Esophagus squamous epithelium (tissue), 5 donors: ENCODE measurements around the gene FGF16. TPM values are rescaled to one million over a fixed set of nuclear protein-coding genes. Genes with fewer than 3 reads are reported as not detected.

ENCODE experiments used
- DNase-seq: peaks from one replicate; lab custom pipeline; 2025; lab: John Stamatoyannopoulos, UW
- H3K27ac ChIP-seq, 4 donors: fragments of 200-600 bp; sonication (generic); one replicate each; pipeline ENCODE4 v1.5.1; 2016 to 2019; ENCODE audit warnings: mild to moderate bottlenecking in 1 of 4
- H3K27me3 ChIP-seq, 4 donors: fragments of 200-600 bp; sonication (generic); 1 replicate in 3 of 4; 2 replicates in 1 of 4; pipeline versions ENCODE4 v1.5.1 to v1.6.0; 2017 to 2021; ENCODE audit warnings: antibody characterized with exemption in 1 of 4
- H3K36me3 ChIP-seq, 3 donors: fragments of 200-600 bp; sonication (generic); one replicate each; pipeline ENCODE4 v1.5.1; 2016 to 2019
- H3K4me1 ChIP-seq, 3 donors: fragments of 200-600 bp; sonication (generic); one replicate each; pipeline ENCODE4 v1.5.1; 2017 to 2019
- H3K4me3 ChIP-seq, 4 donors: fragments of 200-600 bp; sonication (generic); 1 replicate in 3 of 4; 2 replicates in 1 of 4; pipeline ENCODE4 v1.5.1; 2016 to 2019; ENCODE audit warnings: mild to moderate bottlenecking in 2 of 4, moderate library complexity in 1 of 4
- H3K9me3 ChIP-seq, 3 donors: fragments of 200-600 bp; sonication (generic); one replicate each; pipeline ENCODE4 v1.5.1; 2016 to 2019
- CTCF ChIP-seq, 6 experiments: fragments of 450-650 bp in 4 of 6; fragments of 200-600 bp in 2 of 6; sonication (generic) in 2 of 6; IDR thresholded peaks; one replicate each; pipeline ENCODE4 v1.5.1; 2016 to 2019; ENCODE audit warnings: antibody characterized with exemption in 6 of 6, mild to moderate bottlenecking in 4 of 6, moderate library complexity in 4 of 6
- POLR2A ChIP-seq, 4 donors: fragments of 450-650 bp; IDR thresholded peaks; one replicate each; pipeline ENCODE4 v1.6.1; 2017; ENCODE audit warnings: antibody characterized with exemption in 4 of 4, mild to moderate bottlenecking in 4 of 4, moderate library complexity in 3 of 4
- WGBS, 2 donors: methylation state at CpG; one replicate each; pipeline ENCODE4 v1.1.5; 2018; 5-methylcytosine and 5-hydroxymethylcytosine counted together
- intact Hi-C: fragments of 100-400 bp; cut with DNase I; formaldehyde crosslinking; loops from one replicate; pipeline ENCODE4 v1.15.0; 2022
- total RNA-seq, 4 donors: library from RNA; depleted of rRNA; stranded (reverse); fragments of >200 nt; gene quantifications; one replicate each; pipeline ENCODE4 v1.1.0, GENCODE V29; 2016
- donor health status: DM: yes; HTN: yes; CAD: no.

Gene FGF16
- total RNA-seq, 4 donors from 2014 or later: not detected

DNA sequence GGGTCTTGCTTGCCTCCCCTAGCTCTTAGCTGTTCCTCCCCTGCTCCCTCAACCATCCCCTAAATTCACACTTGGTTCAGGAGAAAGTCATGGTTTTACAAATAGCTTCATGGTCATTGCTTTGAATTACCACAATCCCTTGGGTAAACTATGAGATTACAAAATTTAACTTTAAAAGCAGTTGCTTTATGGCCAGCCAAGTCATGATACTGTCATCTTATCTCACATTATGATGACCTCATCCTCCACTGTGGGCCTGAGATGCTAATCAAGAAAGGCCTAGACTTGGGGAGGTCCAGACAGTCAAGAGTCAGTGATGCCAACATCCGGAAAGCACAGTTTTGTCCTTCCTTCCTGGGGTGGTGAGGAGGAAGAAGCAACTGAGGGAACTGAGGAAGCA lies 10.5 kb upstream of the FGF16 start:
- no peaks in the 10 kb centered on the region for H3K4me1 ChIP-seq
- no peak for DNase-seq
- 60% methylated on average over 1 of the region's 1 CpG; no CpG with 5 or more reads in 1 of the 2 donors for whole genome bisulfite sequencing, 2 donors
- no peak overlapping the region for H3K4me3 ChIP-seq
- no peak for TF ChIP-seq POLR2A (IDR thresholded peaks at IDR 0.05)
- no peak for TF ChIP-seq CTCF (IDR thresholded peaks at IDR 0.05)
- intact Hi-C loops: no loop called here
- no peak overlapping the region for H3K27ac ChIP-seq
- H3K9me3 ChIP-seq: no peaks in the 10 kb centered on the region
- H3K36me3 ChIP-seq: no peaks in the 10 kb centered on the region
- no peaks in the 10 kb centered on the region for H3K27me3 ChIP-seq

- intact Hi-C loops: no loop called here
Measured at GRCh38 chrX:77440330-77440729, 6.9 kb upstream of the FGF16 start.

GRCh38 chrX:77441033-77441432 lies 6.2 kb upstream of the FGF16 start:
- no peak overlapping the region for H3K4me3 ChIP-seq
- H3K36me3 ChIP-seq: no peaks in the 10 kb centered on the region
- intact Hi-C loops: no loop called here
- peaks cover 0 to 3% (median 0%) of the 10 kb centered on the region in 3 donors for H3K4me1 ChIP-seq
- WGBS, 2 donors: 20 to 100% methylated on average over 1 of the region's 1 CpG
- no peak for DNase-seq
- H3K9me3 ChIP-seq: no peaks in the 10 kb centered on the region
- no peaks in the 10 kb centered on the region for H3K27me3 ChIP-seq
- H3K27ac ChIP-seq: no peak overlapping the region
- no peak for TF ChIP-seq CTCF (IDR thresholded peaks at IDR 0.05)
- no peak for TF ChIP-seq POLR2A (IDR thresholded peaks at IDR 0.05)

More at GRCh38 chrX:77440330-77440729, 6.9 kb upstream of the FGF16 start:
- Histone ChIP-seq H3K27me3 (no peaks in the 10 kb centered on the region), H3K36me3 (no peaks in the 10 kb centered on the region), H3K4me1 (no peaks in the 10 kb centered on the region), H3K9me3 (no peaks in the 10 kb centered on the region), H3K27ac (no peak overlapping the region), H3K4me3 (no peak overlapping the region)
- no peak for DNase-seq
- WGBS, 2 donors: 58 to 59% methylated on average over 2 to 4 of the region's 4 CpGs
- TF ChIP-seq POLR2A (IDR thresholded peaks at IDR 0.05) (no peak), CTCF (IDR thresholded peaks at IDR 0.05) (no peak)

GRCh38 chrX:77441479-77441878 lies 5.7 kb upstream of the FGF16 start:
- Histone ChIP-seq H3K36me3 (no peaks in the 10 kb centered on the region), H3K27ac (no peak overlapping the region), H3K4me3 (no peak overlapping the region), H3K27me3 (no peaks in the 10 kb centered on the region), H3K9me3 (no peaks in the 10 kb centered on the region), H3K4me1 (peaks cover 0 to 8% (median 0%) of the 10 kb centered on the region in 3 donors)
- TF ChIP-seq POLR2A (IDR thresholded peaks at IDR 0.05) (no peak), CTCF (IDR thresholded peaks at IDR 0.05) (no peak)
- no peak for DNase-seq
- intact Hi-C loops: no loop called here

- no peak for DNase-seq
- TF ChIP-seq POLR2A (IDR thresholded peaks at IDR 0.05) (no peak), CTCF (IDR thresholded peaks at IDR 0.05) (no peak)
- H3K9me3 ChIP-seq: no peaks in the 10 kb centered on the region
- no peaks in the 10 kb centered on the region for H3K36me3 ChIP-seq
- H3K4me1 ChIP-seq: peaks cover 0 to 20% (median 0%) of the 10 kb centered on the region in 3 donors
- 29% methylated on average over 1 of the region's 1 CpG; no CpG with 5 or more reads in 1 of the 2 donors for WGBS, 2 donors
- intact Hi-C loops: no loop called here
- no peak overlapping the region for H3K4me3 ChIP-seq
- H3K27ac ChIP-seq: no peak overlapping the region
- H3K27me3 ChIP-seq: peaks cover 0 to 5% (median 0%) of the 10 kb centered on the region in 4 donors
Measured at GRCh38 chrX:77442728-77443127, 4.5 kb upstream of the FGF16 start.
